HFFc6 (cell line): ENCODE measurements around the gene ZNF579. TPM values are rescaled to one million over a fixed set of nuclear protein-coding genes. Genes with fewer than 3 reads are reported as not detected.

ENCODE experiments used
- DNase-seq: peaks from one replicate; pipeline ENCODE4 v3.0.0-alpha.2; 2018
- H3K27ac Mint-ChIP-seq: 2 replicates; pipeline ENCODE4 v1.8.0; 2020; ENCODE audit warnings: mild to moderate bottlenecking, mixed read lengths
- H3K27me3 Mint-ChIP-seq: 2 replicates; pipeline ENCODE4 v1.8.0; 2021; ENCODE audit warnings: mild to moderate bottlenecking, moderate library complexity, mixed read lengths; ENCODE audit not compliant: insufficient read depth
- H3K36me3 Mint-ChIP-seq: 2 replicates; pipeline ENCODE4 v1.8.0; 2021; ENCODE audit warnings: low read depth, mixed read lengths
- H3K4me1 Mint-ChIP-seq: 2 replicates; pipeline ENCODE4 v1.8.0; 2020; ENCODE audit warnings: low read depth, mixed read lengths
- H3K4me3 Mint-ChIP-seq: 2 replicates; pipeline ENCODE4 v1.8.0; 2020; ENCODE audit warnings: mild to moderate bottlenecking, moderate library complexity, mixed read lengths
- H3K9me3 Mint-ChIP-seq: 2 replicates; pipeline ENCODE4 v1.8.0; 2020; ENCODE audit warnings: mild to moderate bottlenecking, mixed read lengths
- total RNA-seq, 6 experiments: library from RNA; stranded (reverse); fragmentation: NEBNext Ultra II Directional; extraction: Animal tissue kit (Norgen Biotek cat#: 25700); gene quantifications; 2 replicates in 1 of 6; 3 replicates in 5 of 6; pipeline ENCODE4 v1.2.3, GENCODE V29; 2021
- TF ChIP-seq, protein P1 (sequence below): fragments of 200-600 bp; sonication (generic); IDR thresholded peaks from 2 replicates; pipeline ENCODE4 v1.5.0; 2021; ENCODE audit warnings: antibody characterized with exemption, mild to moderate bottlenecking

The ZNF579 gene
- total RNA-seq, 6 experiments from 2014 or later, result 19.0 to 24.3 (median 22.0) TPM

GRCh38 chr19:55546822-55547614 lies 33.6 kb downstream of the ZNF579 start:
- Mint-ChIP-seq H3K27me3 (peaks cover 7% of the 10 kb centered on the region; the same call in 1 of the 2 replicates), H3K9me3 (no peaks in the 10 kb centered on the region), H3K4me1 (peaks cover 47% of the 10 kb centered on the region), H3K4me3 (peak overlapping the region; percentile 25; the same call in 1 of the 2 replicates), H3K36me3 (no peaks in the 10 kb centered on the region), H3K27ac (peak overlapping the region; percentile 76)
- TF ChIP-seq, protein P1, sequence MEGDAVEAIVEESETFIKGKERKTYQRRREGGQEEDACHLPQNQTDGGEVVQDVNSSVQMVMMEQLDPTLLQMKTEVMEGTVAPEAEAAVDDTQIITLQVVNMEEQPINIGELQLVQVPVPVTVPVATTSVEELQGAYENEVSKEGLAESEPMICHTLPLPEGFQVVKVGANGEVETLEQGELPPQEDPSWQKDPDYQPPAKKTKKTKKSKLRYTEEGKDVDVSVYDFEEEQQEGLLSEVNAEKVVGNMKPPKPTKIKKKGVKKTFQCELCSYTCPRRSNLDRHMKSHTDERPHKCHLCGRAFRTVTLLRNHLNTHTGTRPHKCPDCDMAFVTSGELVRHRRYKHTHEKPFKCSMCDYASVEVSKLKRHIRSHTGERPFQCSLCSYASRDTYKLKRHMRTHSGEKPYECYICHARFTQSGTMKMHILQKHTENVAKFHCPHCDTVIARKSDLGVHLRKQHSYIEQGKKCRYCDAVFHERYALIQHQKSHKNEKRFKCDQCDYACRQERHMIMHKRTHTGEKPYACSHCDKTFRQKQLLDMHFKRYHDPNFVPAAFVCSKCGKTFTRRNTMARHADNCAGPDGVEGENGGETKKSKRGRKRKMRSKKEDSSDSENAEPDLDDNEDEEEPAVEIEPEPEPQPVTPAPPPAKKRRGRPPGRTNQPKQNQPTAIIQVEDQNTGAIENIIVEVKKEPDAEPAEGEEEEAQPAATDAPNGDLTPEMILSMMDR, result no peak
- DNase-seq, result peak; percentile 47

DNA sequence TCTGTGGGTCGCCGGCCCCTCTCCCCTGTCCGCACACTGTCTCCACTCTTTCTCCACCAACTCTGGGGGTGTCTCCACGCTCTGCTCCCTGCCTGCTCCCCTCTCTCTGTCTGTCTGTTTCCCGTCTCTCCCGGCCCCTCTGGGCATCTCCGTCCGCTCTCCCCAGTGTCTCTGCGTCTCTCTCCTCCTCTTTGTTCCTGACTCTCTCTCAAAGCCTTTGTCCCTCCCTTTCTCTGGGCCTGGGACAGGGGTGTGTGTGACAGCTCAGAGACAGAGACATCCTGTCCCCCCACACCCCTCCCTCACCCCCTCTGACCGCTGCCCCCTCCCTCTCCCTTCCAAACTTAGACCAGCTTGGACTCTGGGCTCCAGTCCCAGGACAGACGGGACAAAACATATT lies 34.6 kb downstream of the ZNF579 start:
- Mint-ChIP-seq H3K4me3 (no peak overlapping the region), H3K9me3 (no peaks in the 10 kb centered on the region), H3K4me1 (peaks cover 45% of the 10 kb centered on the region), H3K27ac (no peak overlapping the region), H3K27me3 (peaks cover 7% of the 10 kb centered on the region; the same call in 1 of the 2 replicates), H3K36me3 (no peaks in the 10 kb centered on the region)
- TF ChIP-seq, protein P1, result no peak
- DNase-seq, result no peak

GRCh38 chr19:55545443-55545842 lies 35.2 kb downstream of the ZNF579 start, which contains the start of gene SBK3:
Gene SBK3, minus strand, starts transcription at chr19:55545543. Its CDS starts 0 bp downstream, at chr19:55545543.
- Mint-ChIP-seq H3K4me3 (no peak within 1 kb of the TSS), H3K36me3 (no peaks in the 10 kb centered on the region), H3K4me1 (peaks cover 45% of the 10 kb centered on the region), H3K9me3 (no peaks in the 10 kb centered on the region), H3K27me3 (peaks cover 10% of the 10 kb centered on the region; the same call in 1 of the 2 replicates), H3K27ac (no peak within 1 kb of the TSS)
- TF ChIP-seq, protein P1, result no peak
- no peak for DNase-seq

DNA sequence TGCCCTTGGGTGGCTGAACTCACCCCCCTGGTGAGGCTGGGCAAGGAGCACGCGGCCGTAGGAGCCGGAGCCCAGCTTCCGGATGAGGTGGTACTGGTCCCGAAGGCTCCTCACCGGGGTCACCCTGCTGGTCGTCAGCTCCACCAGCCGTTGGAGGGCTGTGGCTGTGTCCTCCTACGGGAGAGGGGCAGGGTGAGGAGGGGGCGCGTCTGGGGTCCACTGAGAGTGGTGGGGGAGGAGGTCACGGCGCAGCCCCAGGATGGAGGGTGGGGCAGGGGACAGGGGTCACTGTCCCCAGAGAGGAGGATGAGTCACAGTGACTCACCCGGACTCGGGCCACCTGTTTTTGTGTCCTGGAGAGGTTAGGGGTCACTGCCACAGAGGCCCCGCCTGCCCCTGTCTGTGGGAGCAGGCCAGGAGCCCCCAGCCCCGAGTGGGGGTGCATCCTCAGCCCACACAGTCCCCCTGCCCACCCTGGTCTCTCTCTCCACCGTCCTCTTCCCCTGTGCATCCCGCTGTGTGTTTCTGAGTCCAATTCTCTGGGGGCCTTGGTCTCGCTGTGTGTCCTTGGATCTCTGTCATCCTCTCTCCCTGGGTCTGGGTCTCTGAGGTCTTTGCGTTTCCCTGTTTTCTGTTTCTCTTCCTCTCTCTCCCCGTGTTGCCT lies 35.7 kb downstream of the ZNF579 start:
- Mint-ChIP-seq H3K36me3 (no peaks in the 10 kb centered on the region), H3K27ac (no peak overlapping the region), H3K9me3 (no peaks in the 10 kb centered on the region), H3K4me3 (no peak overlapping the region), H3K4me1 (peaks cover 39% of the 10 kb centered on the region), H3K27me3 (peaks cover 11% of the 10 kb centered on the region; the same call in 1 of the 2 replicates)
- DNase-seq, result no peak
- TF ChIP-seq, protein P1, result no peak

GRCh38 chr19:55544014-55544413 lies 36.6 kb downstream of the ZNF579 start:
- no peak for DNase-seq
- no peaks in the 10 kb centered on the region for H3K9me3 Mint-ChIP-seq
- no peaks in the 10 kb centered on the region for H3K36me3 Mint-ChIP-seq
- peaks cover 32% of the 10 kb centered on the region for H3K4me1 Mint-ChIP-seq
- H3K27ac Mint-ChIP-seq, result no peak overlapping the region
- TF ChIP-seq, protein P1, result no peak
- peaks cover 11% of the 10 kb centered on the region; the same call in 1 of the 2 replicates for H3K27me3 Mint-ChIP-seq
- no peak overlapping the region for H3K4me3 Mint-ChIP-seq
